Lung (tissue), 12 donors: ENCODE data around the gene TNFRSF13B. TPM values are rescaled to one million over a fixed set of nuclear protein-coding genes. Genes with fewer than 3 reads are reported as not detected.
A peak's percentile ranks its signal among the peaks of the same experiment; 100 is the strongest.

Experiments used
- ATAC-seq: fragments of 200-7000 bp; cut with Tn5 transposase; one replicate; pipeline ENCODE4 v1.9.1; 2020; ENCODE audit warnings: moderate number of reproducible peaks; ENCODE audit not compliant: insufficient read depth, low FRiP score
- DNase-seq, 3 donors: peaks; one replicate each; pipeline ENCODE4 v3.0.0-alpha.2; 2013 to 2017
- H3K27ac ChIP-seq, 2 donors: one replicate each; pipeline ENCODE4 v1.5.1; 2013; ENCODE audit warnings: mild to moderate bottlenecking in 2 of 2, moderate library complexity in 2 of 2, control low read depth in 1 of 2, inconsistent platforms in 1 of 2, low read depth in 1 of 2, low read length in 1 of 2
- H3K27me3 ChIP-seq, 3 donors: one replicate each; pipeline ENCODE4 v1.5.1; 2013; ENCODE audit warnings: low read length in 2 of 3; ENCODE audit not compliant: control insufficient read depth in 3 of 3, insufficient read depth in 3 of 3
- H3K36me3 ChIP-seq, 4 donors: one replicate each; pipeline ENCODE4 v1.5.1; 2013; ENCODE audit warnings: low read length in 4 of 4, mild to moderate bottlenecking in 1 of 4, moderate library complexity in 1 of 4; ENCODE audit not compliant: control insufficient read depth in 4 of 4, insufficient read depth in 4 of 4
- H3K4me1 ChIP-seq, 5 donors: one replicate each; pipeline ENCODE4 v1.5.1; 2013; ENCODE audit warnings: low read length in 5 of 5, mild to moderate bottlenecking in 2 of 5, moderate library complexity in 1 of 5; ENCODE audit not compliant: control insufficient read depth in 5 of 5, insufficient read depth in 5 of 5
- H3K4me3 ChIP-seq: one replicate; pipeline ENCODE4 v1.5.1; 2013; ENCODE audit warnings: mild to moderate bottlenecking, control low read depth, moderate library complexity
- H3K9ac ChIP-seq, 2 donors: one replicate each; pipeline ENCODE4 v1.5.1; 2013; ENCODE audit warnings: low read length in 2 of 2, control low read depth in 1 of 2; ENCODE audit not compliant: insufficient read depth in 1 of 2
- H3K9me3 ChIP-seq, 4 donors: one replicate each; pipeline ENCODE4 v1.5.1; 2013; ENCODE audit warnings: low read length in 3 of 4, mild to moderate bottlenecking in 1 of 4, moderate library complexity in 1 of 4; ENCODE audit not compliant: control insufficient read depth in 4 of 4, insufficient read depth in 3 of 4
- CTCF ChIP-seq: IDR thresholded peaks from 2 replicates; pipeline ENCODE4 v1.5.1; 2012; ENCODE audit warnings: mild to moderate bottlenecking; ENCODE audit errors: control extremely low read depth, extremely low read depth
- WGBS, 2 donors: extraction: QIAGEN DNeasy Blood & Tissue Kit; methylation state at CpG; one replicate each; pipeline ENCODE4 v1.1.7; 2013; 5-methylcytosine and 5-hydroxymethylcytosine counted together
- polyA plus RNA-seq, 2 donors: library from polyadenylated mRNA; stranded (reverse); fragments of 200-250 nt; gene quantifications; one replicate each; pipeline ENCODE4 v1.2.1, GENCODE V29; 2013
- total RNA-seq, 2 donors: library from RNA; depleted of rRNA in 1 of 2; stranded (reverse); fragments of >200 nt in 1 of 2; gene quantifications; one replicate each; pipeline ENCODE4 v1.2.1, GENCODE V29; 2014 to 2021
- donor health status: control.
- donor health status: control.
- donor health status: Bipolar disorder and iron deficiency.
- donor health status: healthy.
- donor health status: DM: yes; HTN: yes; CAD: no.

TNFRSF13B gene
- total and polyA plus RNA-seq, 4 donors = 0.08 to 1.4 (median 0.48) TPM

GRCh38 chr17:16995930-16996329, 24.0 kb upstream of the TNFRSF13B start:
- TF ChIP-seq CTCF = no peak
- H3K27ac ChIP-seq = no peak overlapping the region
- H3K4me3 ChIP-seq = no peak overlapping the region
- no peak for ATAC-seq
- no peak for DNase-seq
- 91% methylated on average over 7 of the region's 7 CpGs for WGBS, 2 donors
- peaks cover 0 to 2% (median 0%) of the 10 kb centered on the region in 5 donors for H3K4me1 ChIP-seq
- H3K36me3 ChIP-seq = no peaks in the 10 kb centered on the region
- no peaks in the 10 kb centered on the region for H3K27me3 ChIP-seq
- no peaks in the 10 kb centered on the region for H3K9me3 ChIP-seq
- no peak overlapping the region for H3K9ac ChIP-seq

GRCh38 chr17:16994631-16995030, 22.7 kb upstream of the TNFRSF13B start:
- 83 to 90% methylated on average over 2 of the region's 2 CpGs for WGBS, 2 donors
- H3K9me3 ChIP-seq = no peaks in the 10 kb centered on the region
- no peak for TF ChIP-seq CTCF
- ATAC-seq (no peak), DNase-seq (no peak)
- H3K27ac ChIP-seq = no peak overlapping the region
- no peaks in the 10 kb centered on the region for H3K27me3 ChIP-seq
- H3K4me1 ChIP-seq = peaks cover 0 to 2% (median 0%) of the 10 kb centered on the region in 5 donors
- no peak overlapping the region for H3K4me3 ChIP-seq
- peak overlapping the region in 1 of 2 donors; percentile 7 for H3K9ac ChIP-seq
- no peaks in the 10 kb centered on the region for H3K36me3 ChIP-seq

- no peak overlapping the region for H3K9ac ChIP-seq
- DNase-seq (peak; percentile 78 to 84 (median 82)), ATAC-seq (peak; percentile 54)
- H3K27me3 ChIP-seq = no peaks in the 10 kb centered on the region
- H3K36me3 ChIP-seq = no peaks in the 10 kb centered on the region
- H3K4me1 ChIP-seq = peaks cover 0 to 3% (median 0%) of the 10 kb centered on the region in 5 donors
- H3K4me3 ChIP-seq = no peak overlapping the region
- H3K27ac ChIP-seq = no peak overlapping the region
- peak; percentile 57 for TF ChIP-seq CTCF
- WGBS, 2 donors = 18 to 22% methylated on average over 16 of the region's 16 CpGs
- H3K9me3 ChIP-seq = no peaks in the 10 kb centered on the region
Measured at GRCh38 chr17:16991349-16992009, 19.6 kb upstream of the TNFRSF13B start.
